Prostate gland (tissue), 2 donors: ENCODE data around the gene FAM53B. TPM values are rescaled to one million over a fixed set of nuclear protein-coding genes. Genes with fewer than 3 reads are reported as not detected.

Experiments used
- DNase-seq: peaks from one replicate; pipeline ENCODE4 v3.0.0-alpha.2; 2019; ENCODE audit warnings: low spot score
- H3K27ac ChIP-seq, 2 donors: fragments of 200-600 bp; sonication (generic); 2 replicates each; pipeline ENCODE4 v1.5.1; 2017 to 2019
- H3K27me3 ChIP-seq: fragments of 200-600 bp; sonication (generic); replicated peaks from 2 replicates; pipeline ENCODE4 v1.5.1; 2019; ENCODE audit not compliant: insufficient read depth
- H3K36me3 ChIP-seq, 2 donors: fragments of 200-600 bp; sonication (generic); 1 replicate in 1 of 2; 2 replicates in 1 of 2; pipeline versions ENCODE4 v1.5.1 to v1.8.1; 2017 to 2019
- H3K4me1 ChIP-seq: fragments of 200-600 bp; sonication (generic); replicated peaks from 2 replicates; pipeline ENCODE4 v1.5.1; 2019
- H3K4me3 ChIP-seq, 2 donors: fragments of 200-600 bp; sonication (generic); 2 replicates each; pipeline ENCODE4 v1.5.1; 2017 to 2019
- H3K9me3 ChIP-seq: fragments of 200-600 bp; sonication (generic); 2 replicates; pipeline ENCODE4 v1.5.1; 2017
- POLR2A ChIP-seq: fragments of 450-650 bp; IDR thresholded peaks from one replicate; pipeline ENCODE4 v1.6.1; 2016; ENCODE audit warnings: antibody characterized with exemption, mild to moderate bottlenecking
- POLR2AphosphoS5 ChIP-seq: sonication (generic); formaldehyde crosslinking; IDR thresholded peaks from one replicate; pipeline ENCODE4 v1.6.1; 2017; ENCODE audit warnings: antibody characterized with exemption
- WGBS: methylation state at CpG from one replicate; pipeline ENCODE4 v1.1.5; 2018; 5-methylcytosine and 5-hydroxymethylcytosine counted together
- intact Hi-C: fragments of 100-400 bp; cut with DNase I; formaldehyde crosslinking; loops from one replicate; pipeline ENCODE4 v1.14.2; 2022
- total RNA-seq, 2 donors: library from RNA; depleted of rRNA; stranded (reverse); fragments of >200 nt; gene quantifications; one replicate each; pipeline ENCODE4 v1.1.0, GENCODE V29; 2016
- TF ChIP-seq, protein P1 (sequence below), 4 experiments: fragments of 200-600 bp in 2 of 4; fragments of 450-650 bp in 2 of 4; sonication (generic) in 2 of 4; IDR thresholded peaks; 1 replicate in 3 of 4; 2 replicates in 1 of 4; pipeline ENCODE4 v1.5.1; 2016 to 2019; ENCODE audit warnings: antibody characterized with exemption in 4 of 4, mild to moderate bottlenecking in 2 of 4, moderate library complexity in 2 of 4

The FAM53B gene
- total RNA-seq, 2 donors from 2014 or later = 28.9 to 101 TPM

- peak overlapping the region; percentile 69 for H3K27ac ChIP-seq
- H3K27me3 ChIP-seq = no peaks in the 10 kb centered on the region
- 45% methylated on average over 10 of the region's 10 CpGs for WGBS
- DNase-seq = no peak
- TF ChIP-seq POLR2A (no peak), POLR2AphosphoS5 (peak; percentile 48)
- H3K4me3 ChIP-seq = no peak overlapping the region
- H3K36me3 ChIP-seq = no peaks in the 10 kb centered on the region
- H3K9me3 ChIP-seq = no peaks in the 10 kb centered on the region
- H3K4me1 ChIP-seq = peaks cover 26% of the 10 kb centered on the region
- intact Hi-C loops = loop anchor here (2.0 kb wide), 1 partner anchor 37 kb away; no protein-coding TSS in a partner anchor
Measured at GRCh38 chr10:124703778-124704427, 40.3 kb downstream of the FAM53B start.

DNA sequence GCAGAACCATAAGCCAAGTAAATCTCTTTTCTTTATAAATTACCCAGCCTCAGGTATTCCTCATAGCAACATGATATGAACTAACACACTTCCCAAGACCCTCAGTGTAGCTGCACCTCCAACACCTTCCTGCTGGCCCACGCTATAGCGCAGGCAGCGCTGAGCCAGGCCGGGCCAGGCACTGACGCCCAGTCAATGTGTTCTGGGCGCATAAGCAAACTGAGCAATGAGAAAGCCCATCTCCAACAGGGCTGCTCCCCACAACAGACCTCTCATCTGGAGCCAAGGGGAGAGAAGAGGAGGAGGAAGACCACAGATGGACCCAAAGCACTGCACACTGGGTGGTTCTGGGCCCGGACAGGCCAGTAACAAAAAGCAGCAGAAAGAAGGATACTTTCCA, 40.8 kb downstream of the FAM53B start:
- TF ChIP-seq POLR2A = no peak
- no peak for TF ChIP-seq POLR2AphosphoS5
- TF ChIP-seq, protein P1, sequence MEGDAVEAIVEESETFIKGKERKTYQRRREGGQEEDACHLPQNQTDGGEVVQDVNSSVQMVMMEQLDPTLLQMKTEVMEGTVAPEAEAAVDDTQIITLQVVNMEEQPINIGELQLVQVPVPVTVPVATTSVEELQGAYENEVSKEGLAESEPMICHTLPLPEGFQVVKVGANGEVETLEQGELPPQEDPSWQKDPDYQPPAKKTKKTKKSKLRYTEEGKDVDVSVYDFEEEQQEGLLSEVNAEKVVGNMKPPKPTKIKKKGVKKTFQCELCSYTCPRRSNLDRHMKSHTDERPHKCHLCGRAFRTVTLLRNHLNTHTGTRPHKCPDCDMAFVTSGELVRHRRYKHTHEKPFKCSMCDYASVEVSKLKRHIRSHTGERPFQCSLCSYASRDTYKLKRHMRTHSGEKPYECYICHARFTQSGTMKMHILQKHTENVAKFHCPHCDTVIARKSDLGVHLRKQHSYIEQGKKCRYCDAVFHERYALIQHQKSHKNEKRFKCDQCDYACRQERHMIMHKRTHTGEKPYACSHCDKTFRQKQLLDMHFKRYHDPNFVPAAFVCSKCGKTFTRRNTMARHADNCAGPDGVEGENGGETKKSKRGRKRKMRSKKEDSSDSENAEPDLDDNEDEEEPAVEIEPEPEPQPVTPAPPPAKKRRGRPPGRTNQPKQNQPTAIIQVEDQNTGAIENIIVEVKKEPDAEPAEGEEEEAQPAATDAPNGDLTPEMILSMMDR (IDR thresholded peaks at IDR 0.05) = no peak
- H3K4me3 ChIP-seq = no peak overlapping the region
- no peaks in the 10 kb centered on the region for H3K36me3 ChIP-seq
- H3K9me3 ChIP-seq = no peaks in the 10 kb centered on the region
- WGBS = 73% methylated on average over 7 of the region's 7 CpGs
- DNase-seq = no peak
- intact Hi-C loops = no loop called here
- peaks cover 21% of the 10 kb centered on the region for H3K4me1 ChIP-seq
- peak overlapping the region; percentile 69 for H3K27ac ChIP-seq
- no peaks in the 10 kb centered on the region for H3K27me3 ChIP-seq

DNA sequence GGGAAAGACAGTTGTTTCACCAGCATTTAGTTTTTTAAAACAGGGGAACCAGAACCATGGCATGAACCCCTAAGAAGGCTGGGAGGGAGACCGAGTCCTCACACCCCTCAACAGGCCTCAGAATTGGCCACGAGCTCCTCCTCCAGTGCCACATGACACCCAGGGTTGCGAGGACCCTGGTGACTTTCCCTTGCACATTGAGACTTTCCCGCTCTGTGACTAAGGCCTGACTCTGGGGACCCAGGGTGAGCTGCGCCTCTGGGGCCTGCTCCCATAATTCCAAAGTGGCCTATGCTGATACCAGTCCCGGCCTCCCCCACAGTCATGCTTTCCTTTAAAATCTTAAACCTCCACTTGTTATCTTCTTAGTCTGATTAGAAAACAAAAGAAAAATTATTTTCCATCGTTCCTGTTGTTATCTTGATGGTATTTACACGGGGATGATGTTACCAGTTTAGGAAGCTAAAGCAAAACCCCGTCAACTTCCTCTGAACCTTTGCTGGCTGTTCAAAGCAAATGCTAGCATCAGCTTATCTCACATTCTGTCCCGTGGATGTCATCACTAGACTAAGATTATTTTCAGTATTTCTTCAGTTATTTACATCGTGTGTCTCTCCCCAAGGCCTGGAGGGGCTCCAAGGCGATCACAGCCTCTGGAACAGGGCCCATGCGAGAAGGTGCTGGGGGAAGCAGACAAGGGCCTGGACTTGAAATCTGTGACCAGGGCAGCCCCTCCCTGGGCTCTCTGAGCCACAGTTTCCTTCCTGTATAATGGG, 42.1 kb downstream of the FAM53B start:
- no peaks in the 10 kb centered on the region for H3K9me3 ChIP-seq
- no peak for TF ChIP-seq POLR2A
- H3K4me1 ChIP-seq = peaks cover 10% of the 10 kb centered on the region
- intact Hi-C loops = no loop called here
- DNase-seq = no peak
- no peaks in the 10 kb centered on the region for H3K27me3 ChIP-seq
- H3K4me3 ChIP-seq = no peak overlapping the region
- peak overlapping the region; percentile 69 for H3K27ac ChIP-seq
- no peaks in the 10 kb centered on the region for H3K36me3 ChIP-seq
- 51% methylated on average over 13 of the region's 13 CpGs for WGBS

DNA sequence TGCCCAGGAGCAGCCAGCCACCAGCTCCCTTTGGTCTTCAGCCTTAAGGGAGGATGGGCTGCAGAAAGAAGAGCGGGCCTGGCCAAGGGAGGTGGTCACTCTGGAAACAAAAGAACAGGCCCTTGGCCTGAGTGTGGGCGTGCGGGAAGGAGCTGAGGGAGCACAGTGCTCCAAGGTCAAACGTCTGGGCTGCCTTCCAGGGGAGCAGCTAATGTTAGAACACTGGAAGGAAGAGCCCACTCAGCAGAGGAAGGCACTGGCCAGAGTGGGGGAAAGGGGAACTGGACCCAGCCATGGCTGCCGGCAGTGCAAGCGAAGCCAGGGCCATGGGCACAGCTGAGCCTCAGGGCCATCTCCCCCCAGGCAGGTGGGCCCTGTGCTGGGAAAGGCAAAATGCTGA, 42.7 kb downstream of the FAM53B start:
- Histone ChIP-seq H3K4me1 (peaks cover 8% of the 10 kb centered on the region), H3K27me3 (no peaks in the 10 kb centered on the region), H3K36me3 (no peaks in the 10 kb centered on the region), H3K4me3 (no peak overlapping the region), H3K9me3 (no peaks in the 10 kb centered on the region), H3K27ac (peak overlapping the region; percentile 69)
- intact Hi-C loops = no loop called here
- TF ChIP-seq POLR2A (no peak), POLR2AphosphoS5 (peak; percentile 37)
- TF ChIP-seq, protein P1 (IDR thresholded peaks at IDR 0.05) = no peak
- no peak for DNase-seq
- WGBS = 40% methylated on average over 6 of the region's 6 CpGs

DNA sequence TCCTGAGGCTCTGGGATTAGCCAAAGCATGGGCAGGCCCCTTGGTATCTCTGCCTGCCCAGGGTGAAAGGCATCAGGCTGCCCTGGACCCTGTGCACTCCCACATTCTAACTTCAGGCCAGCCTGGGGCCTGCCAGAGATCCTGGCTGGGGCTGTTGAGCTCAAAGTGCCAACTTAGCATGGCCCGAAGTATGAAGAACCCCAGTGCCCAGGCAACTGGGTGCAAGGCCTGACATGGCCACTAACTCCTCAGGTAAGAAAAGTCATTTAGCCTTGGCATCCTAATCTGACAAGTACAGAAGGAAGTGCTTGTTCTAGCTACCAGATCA, 43.2 kb downstream of the FAM53B start:
- no peak for DNase-seq

More for the DNA sequence above, 43.2 kb downstream of the FAM53B start:
- Histone ChIP-seq H3K27ac (peak overlapping the region; percentile 69), H3K4me1 (peaks cover 8% of the 10 kb centered on the region), H3K27me3 (no peaks in the 10 kb centered on the region), H3K36me3 (no peaks in the 10 kb centered on the region), H3K4me3 (no peak overlapping the region), H3K9me3 (no peaks in the 10 kb centered on the region)
- intact Hi-C loops = no loop called here
- TF ChIP-seq POLR2A = no peak
- no peak for TF ChIP-seq POLR2AphosphoS5
- TF ChIP-seq, protein P1 (IDR thresholded peaks at IDR 0.05) = no peak
- 77% methylated on average over 1 of the region's 1 CpG for WGBS
